NCI-H226 (cell line): ENCODE data around the gene GLI3.
A peak's percentile ranks its signal among the peaks of the same experiment; 100 is the strongest.

Source experiments
- DNase-seq: peaks from one replicate; pipeline ENCODE4 v3.0.0-alpha.2; 2015

The GLI3 gene

GRCh38 chr7:42022791-42023190 is 214.2 kb downstream of the GLI3 start:
- no peak for DNase-seq

GRCh38 chr7:42022056-42022455 is 215.0 kb downstream of the GLI3 start:
- no peak for DNase-seq

DNA sequence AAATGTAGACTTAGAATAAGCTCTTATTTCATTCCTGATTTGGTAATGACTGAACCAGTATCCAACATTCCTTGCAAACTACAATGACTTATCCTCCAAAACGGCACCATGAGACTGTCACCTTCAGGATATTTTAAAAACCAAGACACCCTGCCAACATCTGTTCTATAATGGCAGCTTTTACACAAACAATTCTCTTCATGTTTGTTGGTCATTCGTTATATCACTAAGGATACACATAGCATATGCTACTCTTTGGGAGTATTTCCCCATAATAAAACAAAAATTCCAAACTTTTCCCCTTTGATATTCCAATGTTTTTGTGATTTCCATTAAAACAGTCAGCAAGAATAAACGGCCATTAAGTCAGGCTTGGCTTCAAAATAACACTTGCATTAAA is 215.4 kb downstream of the GLI3 start:
- no peak for DNase-seq

DNA sequence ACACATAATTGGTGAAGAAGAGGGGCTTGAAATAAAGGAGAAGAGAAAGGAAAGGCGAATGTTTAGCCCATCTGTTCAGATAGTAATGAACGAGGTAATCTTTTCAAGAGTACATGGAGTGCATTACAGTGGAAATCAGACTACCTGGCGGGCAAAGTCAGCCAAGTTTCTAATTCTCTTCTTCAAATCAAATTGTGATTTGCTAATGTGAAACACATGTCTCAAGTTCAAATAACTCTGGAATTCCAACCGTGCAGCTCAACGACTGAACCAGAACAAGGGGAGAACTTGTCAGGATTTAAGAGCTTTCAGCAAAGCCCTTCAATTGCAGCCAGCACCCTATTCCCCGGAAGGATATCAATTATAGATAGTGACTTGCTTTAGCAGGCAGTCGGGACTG is 216.9 kb downstream of the GLI3 start:
- no peak for DNase-seq

DNA sequence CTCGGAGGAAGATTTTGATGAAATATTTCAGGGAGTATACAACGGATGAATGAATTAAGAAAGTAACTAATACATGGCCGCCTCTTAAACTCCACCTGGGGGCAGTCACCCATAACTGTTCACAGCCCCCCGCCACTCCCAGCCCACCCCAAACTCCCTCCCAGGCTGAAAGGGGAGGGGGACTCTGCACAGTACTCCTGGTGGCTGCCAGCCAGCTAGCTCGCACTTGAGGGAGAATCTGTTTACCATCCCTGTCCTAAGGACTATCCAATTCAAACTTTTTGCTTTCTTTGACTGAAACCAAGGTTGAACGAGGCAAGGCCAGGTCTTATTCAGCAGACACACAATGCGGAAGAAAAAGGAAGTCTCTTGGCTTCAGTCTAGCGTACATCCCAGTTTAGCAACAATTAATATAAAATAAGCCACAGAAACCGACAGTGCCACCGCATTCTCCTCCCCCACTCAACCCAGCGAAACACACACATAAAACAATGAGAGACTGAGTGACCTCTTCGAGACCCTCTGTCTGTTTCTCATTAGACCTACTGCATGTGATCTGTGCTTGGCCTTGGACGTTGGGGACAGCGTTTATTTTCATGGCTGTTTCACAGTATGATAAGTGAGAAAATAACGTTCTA is 219.5 kb downstream of the GLI3 start:
- no peak for DNase-seq

DNA sequence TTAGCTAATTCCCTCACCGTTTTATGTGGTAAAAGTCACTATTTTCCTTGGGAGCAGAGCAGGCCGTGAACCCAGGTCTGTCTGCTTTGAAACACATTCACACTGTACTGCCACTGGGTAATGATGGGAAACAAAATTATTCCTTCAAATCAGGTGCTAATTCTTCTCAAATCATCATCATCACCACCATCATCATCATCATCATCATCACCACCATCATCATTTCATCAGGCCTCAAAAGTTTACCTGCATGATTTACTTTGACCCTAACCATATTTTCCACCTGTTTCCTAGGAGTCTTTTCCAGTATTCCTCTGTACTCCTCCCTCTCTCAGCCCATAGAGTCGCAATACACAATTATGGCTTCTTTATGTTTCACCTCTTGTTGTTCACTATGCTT is 220.5 kb downstream of the GLI3 start:
- no peak for DNase-seq

DNA sequence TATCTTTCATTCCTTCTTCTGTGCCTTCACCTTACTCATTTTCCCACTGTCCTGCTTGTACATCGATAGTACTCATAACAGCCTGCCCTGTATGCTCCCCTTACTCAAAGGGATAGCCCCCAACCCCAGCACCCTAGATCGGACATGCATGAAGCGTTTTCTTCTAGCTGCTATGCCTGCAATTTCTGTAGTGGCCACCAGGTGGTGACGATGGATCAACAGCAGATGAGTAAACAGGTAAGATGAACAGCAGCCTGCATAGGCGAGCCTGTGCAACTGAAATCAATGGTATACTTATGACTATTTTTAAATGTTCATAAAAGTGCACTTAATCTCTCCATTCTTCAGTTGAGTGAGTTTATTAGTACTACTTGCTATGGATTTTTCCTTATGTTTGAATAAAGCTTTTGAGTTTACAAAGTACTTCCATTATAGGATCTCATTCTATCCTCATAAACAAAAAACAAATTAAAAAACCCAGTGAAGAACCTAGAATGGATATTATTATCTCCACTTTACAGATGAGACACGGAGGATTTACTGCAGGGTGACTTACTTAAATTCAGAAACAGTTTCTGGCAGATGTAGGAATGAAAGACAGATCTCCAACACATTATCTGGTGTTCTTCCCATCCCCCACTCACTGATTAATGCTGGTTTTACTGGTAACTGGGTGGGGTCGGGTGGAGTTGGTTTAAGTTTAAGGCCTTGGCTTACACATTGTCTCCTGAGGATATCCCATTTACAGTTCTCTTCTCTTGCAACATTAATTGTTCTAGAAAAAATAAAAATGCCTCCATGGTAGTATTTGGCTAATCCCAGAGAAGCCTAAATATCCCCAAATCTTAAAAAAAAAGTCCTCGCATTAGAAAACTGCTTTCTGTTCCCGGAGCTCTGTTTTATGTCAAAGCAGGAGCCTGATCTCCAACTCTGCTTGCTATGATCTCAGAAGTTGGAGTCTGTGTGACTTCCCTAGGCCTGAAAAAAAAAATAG is 222.1 kb downstream of the GLI3 start:
- no peak for DNase-seq

DNA sequence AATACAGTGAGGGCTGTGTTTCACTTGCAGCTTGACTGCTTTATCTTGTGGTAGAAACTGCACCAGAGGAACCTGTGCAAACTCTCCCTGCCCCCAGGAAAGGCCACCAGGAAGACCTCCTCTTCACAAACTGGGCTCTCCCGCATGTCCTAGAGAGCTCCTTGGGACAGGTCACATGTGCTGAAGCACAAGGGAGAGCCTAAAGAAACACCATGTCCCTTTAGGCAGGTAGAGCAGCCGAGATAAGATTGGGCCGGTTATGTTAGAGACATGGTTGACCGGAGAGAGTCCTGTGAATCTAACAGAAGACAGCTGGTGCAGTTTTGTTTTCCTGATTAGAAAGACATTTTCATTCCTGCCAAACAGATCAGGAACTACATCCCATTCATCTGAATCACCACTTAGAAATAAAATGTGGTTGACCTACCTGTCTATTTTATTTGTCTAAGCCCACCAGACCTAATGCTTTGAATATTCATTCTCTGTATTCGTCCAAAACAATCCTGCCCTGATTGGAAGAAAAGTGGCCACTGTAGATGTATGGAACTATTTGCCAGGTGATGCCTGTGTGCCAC is 224.1 kb downstream of the GLI3 start:
- DNase-seq = no peak

GRCh38 chr7:42012313-42012712 is 224.7 kb downstream of the GLI3 start:
- DNase-seq = no peak

- DNase-seq = no peak
These were observed 225.2 kb downstream of the GLI3 start for GRCh38 chr7:42011846-42012245.

DNA sequence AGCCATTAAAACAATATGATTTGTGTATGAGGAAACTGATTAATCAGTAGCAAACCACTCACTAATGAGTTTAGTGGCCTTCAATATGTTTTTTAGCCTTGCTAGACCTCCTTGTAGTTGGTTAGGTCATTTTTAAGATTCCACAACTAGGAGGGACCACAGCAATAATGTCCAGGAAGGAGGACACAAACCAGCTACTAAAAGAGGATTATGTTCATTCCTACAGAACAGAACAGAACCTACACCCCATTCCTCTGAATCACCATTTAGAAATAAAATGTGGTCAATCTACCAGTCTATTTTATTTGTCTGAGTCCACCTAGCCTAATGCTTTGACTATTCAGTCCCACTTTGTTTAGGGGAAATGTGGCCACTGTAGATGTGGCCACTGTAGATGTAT is 226.3 kb downstream of the GLI3 start:
- no peak for DNase-seq

DNA sequence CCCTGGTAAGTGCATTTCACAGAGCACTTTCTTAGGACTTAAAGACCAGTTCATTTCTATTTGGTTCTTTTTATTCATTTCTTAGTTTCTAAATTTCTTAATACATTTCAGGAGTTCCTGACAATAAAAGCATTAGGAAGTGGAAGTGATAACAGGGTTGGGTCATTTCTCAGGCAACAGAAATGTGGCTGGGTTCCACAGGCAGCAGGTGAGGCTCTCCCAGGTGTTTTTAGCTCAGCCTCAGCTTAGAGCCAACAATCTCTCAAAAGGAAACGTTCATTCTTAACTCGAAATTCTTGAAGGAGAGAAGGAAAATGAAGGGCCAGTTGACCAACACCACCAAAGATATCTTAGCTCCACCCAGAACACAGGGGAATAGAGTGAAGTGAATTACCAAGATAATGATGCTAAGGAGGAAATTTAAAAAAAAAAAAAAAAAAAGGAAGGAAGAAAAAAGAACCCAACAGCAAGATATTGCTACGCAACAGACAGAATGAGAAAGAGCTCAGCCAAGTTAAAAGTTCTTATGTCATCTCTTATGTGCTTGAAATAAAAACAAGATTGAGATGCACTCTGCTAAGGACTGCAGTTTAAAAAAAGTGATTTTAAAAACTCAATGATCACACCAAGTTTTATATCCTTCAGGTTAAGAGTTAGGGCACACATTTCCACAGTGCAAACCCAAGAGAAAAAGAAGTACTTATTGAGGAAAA is 230.1 kb downstream of the GLI3 start:
- no peak for DNase-seq

DNA sequence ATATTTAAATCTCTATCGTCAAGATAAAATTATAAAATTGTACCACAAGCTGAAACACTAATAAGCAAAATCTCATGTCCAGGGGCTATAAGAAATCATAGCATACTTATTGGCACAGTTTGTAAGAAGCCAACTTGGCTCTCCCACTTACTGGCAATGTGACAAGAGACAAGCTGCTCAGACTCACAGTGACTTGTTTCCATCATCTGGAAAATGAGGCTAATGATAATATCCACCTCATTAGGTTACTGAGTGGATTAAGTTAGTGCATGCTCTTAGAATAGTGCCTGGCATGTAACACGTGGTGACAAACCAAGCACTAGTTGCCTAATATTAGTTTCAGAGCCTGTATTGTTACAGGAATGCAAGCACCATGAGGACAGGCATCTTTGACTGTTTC is 234.4 kb downstream of the GLI3 start:
- no peak for DNase-seq

- DNase-seq = no peak
These were observed 237.2 kb downstream of the GLI3 start for GRCh38 chr7:41999736-42000283.

DNA sequence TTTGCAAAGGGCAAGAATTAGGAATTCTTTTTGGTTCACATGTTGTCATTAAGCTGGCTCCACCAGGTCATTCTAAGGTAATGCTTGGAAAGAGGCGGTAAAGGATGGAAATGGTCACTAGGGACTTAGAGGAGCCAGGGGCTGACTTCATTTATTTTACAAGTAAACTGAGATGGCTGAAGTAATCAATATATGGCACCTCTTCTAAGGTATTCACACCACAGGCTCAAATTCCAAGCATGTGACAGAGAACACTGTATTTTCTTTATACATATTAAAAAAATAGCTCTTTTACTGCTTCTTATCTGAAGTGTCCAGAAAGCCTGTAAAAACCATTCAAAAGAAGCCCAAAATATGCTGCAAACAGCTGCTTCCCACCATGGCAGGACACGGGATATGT is 239.0 kb downstream of the GLI3 start:
- no peak for DNase-seq

- DNase-seq = no peak
These were observed 239.9 kb downstream of the GLI3 start for GRCh38 chr7:41997151-41997550.

DNA sequence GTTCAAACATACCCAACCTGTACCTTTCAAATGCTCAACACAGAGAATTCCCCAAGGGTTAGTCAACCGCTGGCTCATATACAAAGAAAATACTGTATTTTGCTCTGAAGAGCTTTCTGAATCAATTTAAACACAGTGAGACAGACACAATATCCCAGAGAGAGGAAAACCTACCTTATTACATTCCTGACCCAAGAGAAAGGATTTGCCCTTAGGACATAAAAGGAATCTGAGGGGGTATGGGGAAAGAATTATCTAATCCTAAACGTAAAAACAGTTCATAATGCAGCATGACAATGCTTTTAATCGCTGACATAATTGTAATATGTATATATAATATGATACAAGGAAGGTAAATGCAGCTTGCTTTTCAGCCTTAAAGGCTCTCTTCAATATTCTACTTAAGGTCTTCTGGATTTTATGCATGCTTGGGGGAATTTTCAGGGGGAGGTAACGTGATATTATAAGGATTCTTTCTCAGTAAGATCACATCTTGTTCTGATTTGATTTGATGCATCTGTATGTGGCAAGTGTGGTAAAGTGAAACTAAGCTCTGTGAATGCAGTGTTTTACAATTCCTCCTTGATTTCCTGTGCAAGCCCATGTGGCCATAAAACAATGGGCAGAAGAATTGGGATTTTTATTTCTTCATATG is 240.5 kb downstream of the GLI3 start:
- peak; percentile 96 for DNase-seq

GRCh38 chr7:41995632-41996271 is 241.3 kb downstream of the GLI3 start:
- no peak for DNase-seq

DNA sequence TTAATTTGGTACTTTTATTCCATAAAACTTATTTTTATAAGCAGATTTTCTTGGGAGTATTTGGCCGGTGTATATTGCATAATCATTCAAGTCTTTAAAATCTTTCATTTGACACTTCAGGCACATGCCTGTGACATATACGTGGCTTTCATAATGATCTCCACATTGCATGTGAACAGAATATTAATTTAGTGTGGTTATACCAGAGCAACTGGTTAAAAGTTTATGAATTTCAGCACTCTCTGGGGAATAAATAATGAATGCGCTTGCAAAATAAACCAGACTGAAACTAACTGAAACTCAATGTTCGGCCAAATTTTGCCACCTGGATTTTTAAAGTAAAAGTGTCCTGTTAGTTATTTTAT is 242.3 kb downstream of the GLI3 start:
- no peak for DNase-seq

DNA sequence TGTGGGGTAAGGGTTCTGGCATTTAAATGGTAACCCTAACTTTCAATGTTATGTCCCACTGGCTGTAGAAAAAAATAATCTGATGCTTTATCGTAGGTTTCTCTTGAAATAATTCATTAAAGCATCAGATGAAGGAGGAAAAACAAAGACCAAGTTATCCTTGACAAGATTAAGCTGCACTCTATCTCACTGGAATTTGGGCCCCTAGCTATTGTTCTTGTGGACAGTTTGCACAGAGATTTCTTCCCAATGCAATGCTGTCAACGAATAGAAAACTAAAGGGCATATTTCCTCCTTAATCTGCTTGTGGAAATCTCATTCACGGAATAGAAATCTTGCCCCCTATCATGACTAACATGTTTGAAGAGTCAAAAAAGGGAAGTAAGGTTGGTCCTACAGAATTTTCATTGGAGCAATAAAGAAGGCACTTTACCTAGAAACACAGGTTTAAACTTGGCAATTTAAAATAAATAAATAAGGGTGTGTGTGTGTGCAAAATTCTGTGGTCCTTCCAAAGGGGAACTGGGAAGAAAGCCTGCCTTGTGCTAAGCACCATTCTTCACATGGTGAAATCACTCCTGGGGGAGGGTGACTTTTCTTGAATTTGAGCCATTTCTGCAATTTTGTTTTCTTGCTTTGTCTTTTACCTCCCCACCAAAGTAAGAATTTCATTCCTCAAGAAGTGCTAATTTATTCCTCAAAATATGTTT is 242.8 kb downstream of the GLI3 start:
- DNase-seq = peak; percentile 21
